Hepatocyte (in vitro differentiated cells): ENCODE results near the gene TIGD3. TPM values are rescaled to one million over a fixed set of nuclear protein-coding genes. Genes with fewer than 3 reads are reported as not detected.
A peak's percentile ranks its signal among the peaks of the same experiment; 100 is the strongest.

Source experiments
- DNase-seq: peaks from one replicate; pipeline ENCODE4 v3.0.0-alpha.2; 2016; ENCODE audit warnings: low spot score
- H2AFZ ChIP-seq: fragments of 200-600 bp; sonication (generic); 2 replicates; pipeline ENCODE4 v1.6.0; 2016; ENCODE audit warnings: antibody characterized with exemption, mild to moderate bottlenecking
- H3K27ac ChIP-seq: fragments of 200-600 bp; sonication (generic); 2 replicates; pipeline ENCODE4 v1.5.1; 2016; ENCODE audit warnings: mild to moderate bottlenecking
- H3K27me3 ChIP-seq: fragments of 200-600 bp; sonication (generic); 2 replicates; pipeline ENCODE4 v1.6.1; 2016
- H3K36me3 ChIP-seq: fragments of 200-600 bp; sonication (generic); replicated peaks from 2 replicates; pipeline ENCODE4 v1.5.1; 2016; ENCODE audit warnings: low read depth; ENCODE audit not compliant: insufficient read depth
- H3K4me1 ChIP-seq: fragments of 200-600 bp; sonication (generic); 2 replicates; pipeline ENCODE4 v1.5.1; 2016; ENCODE audit warnings: mild to moderate bottlenecking, moderate library complexity; ENCODE audit not compliant: insufficient read depth
- H3K4me2 ChIP-seq: fragments of 200-600 bp; sonication (generic); 2 replicates; pipeline ENCODE4 v1.6.0; 2016
- H3K4me3 ChIP-seq: fragments of 200-600 bp; sonication (generic); 2 replicates; pipeline ENCODE4 v1.5.1; 2016; ENCODE audit warnings: mild to moderate bottlenecking
- H3K79me2 ChIP-seq: fragments of 200-600 bp; sonication (generic); 2 replicates; pipeline ENCODE4 v1.6.0; 2017; ENCODE audit warnings: mild to moderate bottlenecking
- H3K9me2 ChIP-seq: fragments of 200-600 bp; sonication (generic); replicated peaks from 2 replicates; pipeline ENCODE4 v1.6.0; 2017; ENCODE audit warnings: mild to moderate bottlenecking; ENCODE audit not compliant: insufficient read depth
- H3K9me3 ChIP-seq: fragments of 200-600 bp; sonication (generic); 2 replicates; pipeline ENCODE4 v1.5.1; 2016; ENCODE audit warnings: low read depth, mild to moderate bottlenecking
- H4K20me1 ChIP-seq: fragments of 200-600 bp; sonication (generic); 2 replicates; pipeline ENCODE4 v1.6.0; 2016; ENCODE audit warnings: mild to moderate bottlenecking; ENCODE audit not compliant: insufficient read depth, poor library complexity, severe bottlenecking
- EZH2 ChIP-seq: fragments of 200-600 bp; sonication (generic); IDR thresholded peaks from 2 replicates; pipeline ENCODE4 v1.6.1; 2016; ENCODE audit warnings: antibody characterized with exemption, mild to moderate bottlenecking, borderline replicate concordance
- EZH2phosphoT487 ChIP-seq: fragments of 200-600 bp; sonication (generic); IDR thresholded peaks from one replicate; pipeline ENCODE4 v1.6.1; 2018; ENCODE audit warnings: antibody characterized with exemption, mild to moderate bottlenecking, low read depth, moderate library complexity; ENCODE audit not compliant: unreplicated experiment, severe bottlenecking
- WGBS: methylation state at CpG from one replicate; pipeline ENCODE4 v1.1.6; 2016; ENCODE audit warnings: low lambda C conversion rate; ENCODE audit errors: missing lambda C conversion rate; 5-methylcytosine and 5-hydroxymethylcytosine counted together
- polyA plus RNA-seq: library from polyadenylated mRNA; unstranded; fragments of >200 nt; fragmentation: Nextera tagmentation; extraction: Ambion mirVana; gene quantifications from 2 replicates; pipeline ENCODE4 v1.2.1, GENCODE V29; 2016
- total RNA-seq: library from RNA; depleted of rRNA; stranded (reverse); fragments of >200 nt; gene quantifications from 2 replicates; pipeline ENCODE4 v1.2.3, GENCODE V29; 2014
- TF ChIP-seq, protein P1 (sequence below): fragments of 200-600 bp; sonication (generic); IDR thresholded peaks from 2 replicates; pipeline ENCODE4 v1.5.1; 2016; ENCODE audit warnings: antibody characterized with exemption, mild to moderate bottlenecking; ENCODE audit not compliant: poor library complexity

The TIGD3 gene
- total and polyA plus RNA-seq, 2 experiments from 2014 or later = 1.7 to 2.0 TPM

DNA sequence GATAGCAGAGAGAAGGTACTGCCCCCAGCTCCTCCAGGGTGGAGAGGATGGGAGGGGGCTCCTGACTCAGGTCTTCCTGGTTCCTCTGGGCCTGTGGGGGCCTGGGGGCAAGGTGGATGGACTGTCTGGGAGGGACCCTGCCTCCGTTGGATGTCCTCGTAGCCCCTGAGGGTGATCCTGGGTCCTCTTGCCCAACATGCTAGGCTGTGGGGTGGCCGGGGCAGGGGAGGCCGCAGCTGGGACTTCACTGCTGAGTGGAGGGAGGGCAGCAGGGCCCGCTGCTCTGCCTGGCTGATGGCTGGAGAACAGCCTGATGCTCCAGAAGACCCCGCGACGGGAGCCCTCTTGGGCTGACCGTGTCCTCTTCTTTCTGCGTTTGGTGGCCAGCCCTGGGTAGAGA lies 45.3 kb downstream of the TIGD3 start:
- H3K4me2 ChIP-seq = no peak overlapping the region
- TF ChIP-seq EZH2phosphoT487 (no peak), EZH2 (no peak)
- TF ChIP-seq, protein P1, sequence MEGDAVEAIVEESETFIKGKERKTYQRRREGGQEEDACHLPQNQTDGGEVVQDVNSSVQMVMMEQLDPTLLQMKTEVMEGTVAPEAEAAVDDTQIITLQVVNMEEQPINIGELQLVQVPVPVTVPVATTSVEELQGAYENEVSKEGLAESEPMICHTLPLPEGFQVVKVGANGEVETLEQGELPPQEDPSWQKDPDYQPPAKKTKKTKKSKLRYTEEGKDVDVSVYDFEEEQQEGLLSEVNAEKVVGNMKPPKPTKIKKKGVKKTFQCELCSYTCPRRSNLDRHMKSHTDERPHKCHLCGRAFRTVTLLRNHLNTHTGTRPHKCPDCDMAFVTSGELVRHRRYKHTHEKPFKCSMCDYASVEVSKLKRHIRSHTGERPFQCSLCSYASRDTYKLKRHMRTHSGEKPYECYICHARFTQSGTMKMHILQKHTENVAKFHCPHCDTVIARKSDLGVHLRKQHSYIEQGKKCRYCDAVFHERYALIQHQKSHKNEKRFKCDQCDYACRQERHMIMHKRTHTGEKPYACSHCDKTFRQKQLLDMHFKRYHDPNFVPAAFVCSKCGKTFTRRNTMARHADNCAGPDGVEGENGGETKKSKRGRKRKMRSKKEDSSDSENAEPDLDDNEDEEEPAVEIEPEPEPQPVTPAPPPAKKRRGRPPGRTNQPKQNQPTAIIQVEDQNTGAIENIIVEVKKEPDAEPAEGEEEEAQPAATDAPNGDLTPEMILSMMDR = no peak
- no peaks in the 10 kb centered on the region for H3K9me2 ChIP-seq
- H2AFZ ChIP-seq = no peak overlapping the region
- H3K79me2 ChIP-seq = no peaks in the 10 kb centered on the region
- no peak overlapping the region for H3K4me3 ChIP-seq
- H3K27me3 ChIP-seq = no peaks in the 10 kb centered on the region
- no peaks in the 10 kb centered on the region for H3K9me3 ChIP-seq
- no peak overlapping the region for H3K27ac ChIP-seq
- H4K20me1 ChIP-seq = no peaks in the 10 kb centered on the region
- H3K36me3 ChIP-seq = no peaks in the 10 kb centered on the region
- peaks cover 6% of the 10 kb centered on the region for H3K4me1 ChIP-seq
- DNase-seq = no peak
- WGBS = 96% methylated on average over 9 of the region's 10 CpGs

DNA sequence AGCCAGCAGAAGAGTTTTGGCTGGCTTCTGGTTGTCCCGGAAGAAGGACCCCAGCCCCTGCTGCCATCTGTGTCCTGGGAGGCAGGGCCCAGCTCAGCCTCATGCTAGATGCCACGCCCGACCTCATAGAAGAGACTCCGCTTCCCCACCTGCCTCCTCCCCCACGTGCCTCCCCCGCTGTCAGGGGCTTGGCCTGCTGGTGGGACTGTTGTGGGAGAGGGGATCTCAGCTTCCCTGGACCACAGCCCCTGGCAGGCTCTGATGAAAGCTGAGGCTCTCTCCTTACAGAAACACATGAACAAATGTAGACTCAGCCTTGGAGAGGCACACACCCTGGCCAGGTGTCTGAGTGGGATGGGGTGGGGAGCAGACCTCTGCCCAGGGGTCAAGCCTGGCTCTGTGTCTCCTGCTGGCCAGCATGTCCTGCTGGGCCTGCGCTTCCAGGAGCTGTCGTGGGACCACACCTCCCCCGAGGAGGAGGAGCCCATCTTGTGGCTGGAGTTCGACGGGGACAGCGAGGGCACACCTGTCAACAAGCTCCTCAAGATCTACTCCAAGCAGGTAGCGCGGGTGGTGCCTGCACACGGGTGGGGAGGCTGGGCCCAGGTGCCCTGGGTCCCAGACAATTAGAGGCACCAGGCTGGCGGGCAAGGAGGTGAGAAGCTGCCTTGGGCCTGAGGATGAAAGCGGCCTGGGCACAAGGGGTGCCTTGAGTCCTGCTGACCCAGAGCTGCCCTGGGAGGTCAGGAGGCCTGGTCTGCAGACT lies 45.9 kb downstream of the TIGD3 start:
- Histone ChIP-seq H3K79me2 (no peaks in the 10 kb centered on the region), H3K4me2 (no peak overlapping the region), H3K36me3 (no peaks in the 10 kb centered on the region), H3K4me1 (peaks cover 6% of the 10 kb centered on the region), H3K27me3 (no peaks in the 10 kb centered on the region), H3K9me3 (no peaks in the 10 kb centered on the region), H3K9me2 (no peaks in the 10 kb centered on the region), H3K27ac (peak overlapping the region; percentile 57), H4K20me1 (no peaks in the 10 kb centered on the region), H2AFZ (no peak overlapping the region), H3K4me3 (no peak overlapping the region)
- DNase-seq = no peak
- 83% methylated on average over 15 of the region's 17 CpGs for WGBS
- TF ChIP-seq, protein P1 = no peak
- TF ChIP-seq EZH2 (no peak), EZH2phosphoT487 (no peak)

DNA sequence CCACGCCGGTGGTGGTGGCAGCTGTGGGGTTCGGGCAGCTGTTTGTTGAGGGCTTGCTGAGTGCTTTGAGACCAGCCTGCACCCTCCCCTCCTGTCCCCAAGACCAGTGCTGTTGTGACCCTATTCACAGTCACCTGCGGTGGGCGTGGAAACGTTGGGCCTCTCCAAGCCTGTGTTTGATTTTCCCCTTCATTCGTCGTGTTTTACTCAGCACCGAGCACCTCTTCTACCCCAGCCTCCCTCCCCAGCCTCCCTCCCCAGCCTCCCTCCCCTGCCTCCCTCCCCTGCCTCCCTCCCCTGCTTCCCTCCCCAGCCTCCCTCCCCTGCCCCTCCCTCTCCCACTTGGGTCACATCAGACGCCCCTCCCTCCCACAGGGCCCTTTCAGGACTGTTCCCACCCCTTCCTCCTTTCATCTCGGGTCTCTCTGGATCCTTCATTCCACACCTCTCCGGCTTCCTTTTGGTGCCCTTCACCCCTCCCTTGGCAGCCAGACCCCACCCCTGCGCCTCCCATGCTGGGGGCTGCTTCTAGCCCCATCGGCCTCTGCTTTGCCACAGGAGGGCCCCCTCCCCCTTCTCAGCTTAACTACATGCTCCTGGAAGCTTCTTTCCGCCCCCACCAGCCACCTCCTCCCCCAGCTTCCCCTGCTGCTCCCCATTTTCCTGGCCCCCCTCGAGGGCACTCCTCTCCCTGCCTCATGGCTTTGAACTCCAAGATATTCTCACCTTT lies 46.7 kb downstream of the TIGD3 start:
- no peaks in the 10 kb centered on the region for H3K27me3 ChIP-seq
- no peaks in the 10 kb centered on the region for H3K9me3 ChIP-seq
- H3K9me2 ChIP-seq = no peaks in the 10 kb centered on the region
- H3K27ac ChIP-seq = peak overlapping the region; percentile 86
- H3K36me3 ChIP-seq = no peaks in the 10 kb centered on the region
- no peaks in the 10 kb centered on the region for H4K20me1 ChIP-seq
- no peaks in the 10 kb centered on the region for H3K79me2 ChIP-seq
- WGBS = 85% methylated on average over 12 of the region's 16 CpGs
- no peak overlapping the region for H2AFZ ChIP-seq
- peak overlapping the region; percentile 63 for H3K4me2 ChIP-seq
- H3K4me3 ChIP-seq = no peak overlapping the region
- TF ChIP-seq, protein P1 = no peak
- no peak for TF ChIP-seq EZH2phosphoT487
- no peak for TF ChIP-seq EZH2
- peaks cover 6% of the 10 kb centered on the region for H3K4me1 ChIP-seq
- DNase-seq = no peak
